ENCODE measurements around the gene RAB6B. TPM values are rescaled to one million over a fixed set of nuclear protein-coding genes. Genes with fewer than 3 reads are reported as not detected.

Gene RAB6B
- total and polyA plus RNA-seq, 2 of the 8 experiments (the other 6 are each of a cell fraction or from before 2014, with no cell fraction given): 7.9 to 15.6 TPM

GRCh38 chr3:133820129-133820528, 75.6 kb downstream of the RAB6B start:
- Histone ChIP-seq H2AK5ac (ENCODE audit: low read depth, low read length) (no peak overlapping the region), H2BK5ac (ENCODE audit: low read depth, low read length) (no peak overlapping the region), H3K9me3 (ENCODE audit: insufficient read depth in 2 of 2, low read depth in 1 of 2, low read length in 1 of 2) (no peaks in the 10 kb centered on the region), H2AFZ (ENCODE audit: low read length) (no peak overlapping the region), H3K79me1 (ENCODE audit: low read depth, low read length) (peaks cover 2% of the 10 kb centered on the region), H2BK120ac (replicated peaks; ENCODE audit: low read depth, low read length) (no peak overlapping the region), H4K91ac (replicated peaks; ENCODE audit: insufficient read length, low read length) (no peak overlapping the region), H2BK20ac (ENCODE audit: low read length) (no peak overlapping the region), H3K56ac (replicated peaks; ENCODE audit: insufficient read length, low read depth, low read length) (no peak overlapping the region), H3K23ac (ENCODE audit: insufficient read length) (no peak overlapping the region), H3K4me3 (ENCODE audit: extremely low read depth in 1 of 4, insufficient read depth in 2 of 4, low read depth in 3 of 4, low read length in 4 of 4) (no peak overlapping the region), H3K14ac (ENCODE audit: insufficient read length) (no peak overlapping the region), H3K9ac (replicated peaks in 1 of 4; ENCODE audit: extremely low read depth in 1 of 4, low read depth in 3 of 4, low read length in 3 of 4) (no peak overlapping the region), H3K27ac (ENCODE audit: low read depth, low read length) (no peak overlapping the region), H3K4me1 (replicated peaks in 1 of 4; ENCODE audit: control insufficient read depth in 3 of 4, insufficient read depth in 4 of 4, low read length in 3 of 4) (peaks cover 4 to 15% (median 7%) of the 10 kb centered on the region in 4 experiments; a peak in 5 of 7 replicates), H4K8ac (ENCODE audit: extremely low read depth, insufficient read depth, low read length) (no peak overlapping the region), H3K79me2 (ENCODE audit: control insufficient read depth in 1 of 2, insufficient read depth in 2 of 2, low read length in 2 of 2) (no peaks in the 10 kb centered on the region), H3K27me3 (replicated peaks in 1 of 4; ENCODE audit: control insufficient read depth in 3 of 4, extremely low read depth in 1 of 4, insufficient read depth in 3 of 4, low read length in 3 of 4) (no peaks in the 10 kb centered on the region), H2BK12ac (ENCODE audit: low read depth, low read length) (no peak overlapping the region), H3K36me3 (ENCODE audit: control insufficient read depth in 2 of 4, insufficient read depth in 4 of 4, low read length in 3 of 4) (peaks cover 13 to 61% (median 33%) of the 10 kb centered on the region in 4 experiments), H3K4me2 (ENCODE audit: insufficient read depth in 1 of 2, low read depth in 2 of 2, low read length in 2 of 2) (no peak overlapping the region), H4K5ac (ENCODE audit: insufficient read length, low read depth, low read length) (no peak overlapping the region), H3K18ac (ENCODE audit: extremely low read depth, low read length) (no peak overlapping the region), H4K20me1 (replicated peaks in 1 of 2; ENCODE audit: control insufficient read depth in 1 of 2, insufficient read depth in 2 of 2, low read length in 2 of 2) (peaks cover 0 to 2% of the 10 kb centered on the region in 2 experiments), H3K23me2 (ENCODE audit: low read depth, low read length) (no peaks in the 10 kb centered on the region; the same call in 1 of the 2 replicates), H2BK15ac (ENCODE audit: low read length) (no peak overlapping the region), H3K4ac (replicated peaks; ENCODE audit: insufficient read length, low read depth, low read length) (no peak overlapping the region)
- FAIRE-seq (no peak), DNase-seq (ENCODE audit: low read depth in 1 of 2, low spot score in 2 of 2) (no peak)
- 87% methylated on average over 4 of the region's 4 CpGs; no CpG with 5 or more reads in 1 of the 2 experiments for WGBS, 2 experiments (ENCODE audit: extremely low coverage in 1 of 2, insufficient coverage in 1 of 2, insufficient read length in 1 of 2, insufficient replicate concordance in 2 of 2, low coverage in 1 of 2, low lambda C conversion rate in 2 of 2, missing lambda C conversion rate in 1 of 2)
- ChIA-PET POLR2A (ENCODE audit: partially characterized antibody) (interaction anchor here (1.2 to 1.4 kb wide), 2 partner anchors 13 to 74 kb away, joined by 4 read pairs; no protein-coding TSS in a partner anchor), CTCF (ENCODE audit: partially characterized antibody) (interaction anchor here (0.7 to 6.0 kb wide), 14 partner anchors 11 to 392 kb away, joined by 3 to 75 read pairs (median 4); no protein-coding TSS in a partner anchor)
- TF ChIP-seq CHD1 (IDR thresholded peaks at IDR 0.05; ENCODE audit: low read depth, low read length) (no peak), RBBP5 (IDR thresholded peaks at IDR 0.05; ENCODE audit: borderline replicate concordance, low read depth, low read length) (no peak), KDM4A (IDR thresholded peaks at IDR 0.05; ENCODE audit: low read depth, low read length, severe bottlenecking) (no peak), USF2 (IDR thresholded peaks at IDR 0.05; ENCODE audit: low read length) (no peak), ZNF274 (IDR thresholded peaks at IDR 0.05; ENCODE audit: borderline replicate concordance, extremely low read depth, low read length) (no peak), TCF12 (IDR thresholded peaks at IDR 0.05; ENCODE audit: low read depth, low read length) (no peak), GABPA (IDR thresholded peaks at IDR 0.05; ENCODE audit: borderline replicate concordance, insufficient read depth, low read length) (no peak), TAF1 (IDR thresholded peaks at IDR 0.05; ENCODE audit: low read depth, low read length) (no peak)

Data from H1 (cell line).